AML-193 (cell line): ENCODE data around the gene IRAK1BP1.
"Not testable (repeated sequence)": the region's sequence is repeated elsewhere in the genome, so short reads cannot be mapped to it uniquely, and the experiment has no call there.

ENCODE experiments used
- DNase-seq, 2 experiments: peaks; one replicate each; lab custom pipeline; 2025; lab: John Stamatoyannopoulos, UW

Gene IRAK1BP1

GRCh38 chr6:78867370-78868040 lies at the start of gene IRAK1BP1:
Gene IRAK1BP1, plus strand, starts transcription at chr6:78867551. Its CDS starts 26 bp downstream, at chr6:78867577.
- DNase-seq: peak; percentile 81 to 83

- no peak for DNase-seq
Measured at GRCh38 chr6:78824045-78824444, 43.3 kb upstream of the IRAK1BP1 start.

GRCh38 chr6:78829407-78829806 lies 37.9 kb upstream of the IRAK1BP1 start:
- no peak for DNase-seq

GRCh38 chr6:78830805-78831204 lies 36.5 kb upstream of the IRAK1BP1 start:
- DNase-seq: no peak

GRCh38 chr6:78831492-78831891 lies 35.9 kb upstream of the IRAK1BP1 start:
- DNase-seq: no peak

- no peak for DNase-seq
Measured at GRCh38 chr6:78832091-78832808, 35.1 kb upstream of the IRAK1BP1 start.

- peak; percentile 9 to 36 for DNase-seq
Measured at GRCh38 chr6:78835817-78836216, 31.5 kb upstream of the IRAK1BP1 start.

GRCh38 chr6:78836598-78836997 lies 30.8 kb upstream of the IRAK1BP1 start:
- no peak for DNase-seq

- no peak for DNase-seq
Measured at GRCh38 chr6:78841111-78841510, 26.2 kb upstream of the IRAK1BP1 start.

- no peak for DNase-seq
Measured at GRCh38 chr6:78842953-78843352, 24.4 kb upstream of the IRAK1BP1 start.

GRCh38 chr6:78844899-78845298 lies 22.5 kb upstream of the IRAK1BP1 start:
- DNase-seq: no peak

- DNase-seq: no peak
Measured at GRCh38 chr6:78845567-78845966, 21.8 kb upstream of the IRAK1BP1 start.

- DNase-seq: no peak
Measured at GRCh38 chr6:78850621-78851020, 16.7 kb upstream of the IRAK1BP1 start.

- DNase-seq: no peak
Measured at GRCh38 chr6:78851156-78851555, 16.2 kb upstream of the IRAK1BP1 start.

GRCh38 chr6:78854546-78854945 lies 12.8 kb upstream of the IRAK1BP1 start:
- no peak for DNase-seq

GRCh38 chr6:78858339-78858938 lies 8.9 kb upstream of the IRAK1BP1 start:
- not testable (repeated sequence) for DNase-seq

GRCh38 chr6:78861509-78861908 lies 5.8 kb upstream of the IRAK1BP1 start:
- DNase-seq: peak; percentile 26 to 47

GRCh38 chr6:78863576-78863975 lies 3.8 kb upstream of the IRAK1BP1 start:
- DNase-seq: no peak

GRCh38 chr6:78864957-78865356 lies 2.4 kb upstream of the IRAK1BP1 start:
- DNase-seq: no peak

GRCh38 chr6:78867020-78867369 lies 356 bp upstream of the IRAK1BP1 start:
- peak in 1 of 2 experiments; percentile 42 for DNase-seq

GRCh38 chr6:78868116-78868515 lies 765 bp downstream of the IRAK1BP1 start:
- no peak for DNase-seq

GRCh38 chr6:78875505-78875904 lies 8.2 kb downstream of the IRAK1BP1 start:
- no peak for DNase-seq

GRCh38 chr6:78883651-78884050 lies 16.3 kb downstream of the IRAK1BP1 start:
- no peak for DNase-seq
